ENCODE results near the gene TOP3A. TPM values are rescaled to one million over a fixed set of nuclear protein-coding genes. Genes with fewer than 3 reads are reported as not detected.
A peak's percentile ranks its signal among the peaks of the same experiment; 100 is the strongest.

Gene TOP3A
- total RNA-seq, 4 donors from 2014 or later, result 18.7 to 46.4 (median 28.4) TPM

DNA sequence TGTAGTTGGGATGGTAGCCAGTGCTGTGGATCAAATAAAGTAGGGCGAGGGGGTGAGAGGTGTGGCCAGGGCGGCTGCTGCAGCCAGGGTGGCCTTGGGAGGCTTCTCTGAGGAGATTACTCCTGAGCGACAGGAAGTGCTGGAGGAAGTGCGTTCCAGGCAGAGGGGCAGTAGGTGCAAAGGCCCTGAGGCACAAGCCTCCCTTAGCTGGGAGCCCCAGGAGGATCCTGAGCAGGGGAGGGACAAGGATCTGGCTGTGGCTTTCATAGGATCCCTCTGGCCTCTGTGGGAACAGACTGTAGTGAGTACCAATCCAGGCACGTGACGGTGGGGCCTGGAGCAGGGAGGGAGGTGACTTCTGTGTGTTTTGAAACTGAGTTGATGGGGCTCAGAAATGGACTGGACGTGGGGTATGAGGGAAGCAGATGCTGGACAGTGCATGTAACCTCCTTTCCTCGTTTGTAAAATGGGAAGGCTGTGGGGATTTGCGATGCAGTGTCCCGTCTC is 86.6 kb downstream of the TOP3A start:
- 82 to 90% methylated on average over 10 of the region's 10 CpGs for WGBS, 2 donors
- TF ChIP-seq POLR2A (IDR thresholded peaks at IDR 0.05), result no peak
- TF ChIP-seq, protein P1, sequence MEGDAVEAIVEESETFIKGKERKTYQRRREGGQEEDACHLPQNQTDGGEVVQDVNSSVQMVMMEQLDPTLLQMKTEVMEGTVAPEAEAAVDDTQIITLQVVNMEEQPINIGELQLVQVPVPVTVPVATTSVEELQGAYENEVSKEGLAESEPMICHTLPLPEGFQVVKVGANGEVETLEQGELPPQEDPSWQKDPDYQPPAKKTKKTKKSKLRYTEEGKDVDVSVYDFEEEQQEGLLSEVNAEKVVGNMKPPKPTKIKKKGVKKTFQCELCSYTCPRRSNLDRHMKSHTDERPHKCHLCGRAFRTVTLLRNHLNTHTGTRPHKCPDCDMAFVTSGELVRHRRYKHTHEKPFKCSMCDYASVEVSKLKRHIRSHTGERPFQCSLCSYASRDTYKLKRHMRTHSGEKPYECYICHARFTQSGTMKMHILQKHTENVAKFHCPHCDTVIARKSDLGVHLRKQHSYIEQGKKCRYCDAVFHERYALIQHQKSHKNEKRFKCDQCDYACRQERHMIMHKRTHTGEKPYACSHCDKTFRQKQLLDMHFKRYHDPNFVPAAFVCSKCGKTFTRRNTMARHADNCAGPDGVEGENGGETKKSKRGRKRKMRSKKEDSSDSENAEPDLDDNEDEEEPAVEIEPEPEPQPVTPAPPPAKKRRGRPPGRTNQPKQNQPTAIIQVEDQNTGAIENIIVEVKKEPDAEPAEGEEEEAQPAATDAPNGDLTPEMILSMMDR (IDR thresholded peaks at IDR 0.05), result no peak
- H3K4me3 ChIP-seq (ENCODE audit: low read depth, poor library complexity, severe bottlenecking), result no peak overlapping the region
- DNase-seq (ENCODE audit: low spot score in 2 of 2), result no peak
- intact Hi-C loops (cut with DNase I; ENCODE audit: low total_unique reads), result no loop called here

- intact Hi-C loops (cut with DNase I; ENCODE audit: low total_unique reads), result no loop called here
- 96 to 99% methylated on average over 5 of the region's 5 CpGs for WGBS, 2 donors
- no peak overlapping the region for H3K4me3 ChIP-seq (ENCODE audit: low read depth, poor library complexity, severe bottlenecking)
- TF ChIP-seq, protein P1 (IDR thresholded peaks at IDR 0.05), result no peak
- no peak for DNase-seq (ENCODE audit: low spot score in 2 of 2)
Observed at GRCh38 chr17:18227635-18228034, 87.2 kb downstream of the TOP3A start.

DNA sequence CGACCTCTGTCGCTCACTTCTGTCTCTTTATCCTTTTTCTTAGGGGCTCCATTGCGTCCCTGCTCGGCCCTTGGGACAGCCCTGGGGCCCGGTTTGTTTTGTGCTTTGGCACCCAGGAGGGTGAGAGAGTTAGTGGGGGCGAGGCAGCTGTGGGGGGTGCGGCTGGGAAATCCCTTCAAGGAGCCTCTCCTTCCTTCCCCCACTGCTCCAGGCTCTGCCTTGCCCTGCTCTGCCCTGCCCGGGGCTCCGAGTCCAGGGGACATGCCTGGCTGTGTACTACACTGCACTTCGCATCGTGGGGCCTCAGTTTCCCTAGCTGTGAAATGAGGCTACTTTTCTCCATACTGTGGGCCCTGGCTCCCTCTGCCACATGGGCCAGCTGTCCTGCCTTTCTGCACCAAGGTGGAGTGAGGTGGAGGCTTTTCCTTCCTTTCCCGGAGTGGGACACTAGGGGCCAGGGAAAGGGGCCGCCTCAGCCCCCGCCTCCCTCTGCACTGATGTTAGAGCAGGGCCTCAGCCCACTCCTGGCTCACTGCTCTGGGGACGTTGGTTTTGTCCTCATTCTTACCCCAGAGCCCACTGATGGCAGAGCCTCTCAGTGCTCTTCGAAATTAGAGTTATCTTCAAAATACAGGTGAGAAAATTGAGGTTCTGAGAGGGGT is 88.4 kb downstream of the TOP3A start:
- no peak for DNase-seq (ENCODE audit: low spot score in 2 of 2)
- TF ChIP-seq POLR2A (IDR thresholded peaks at IDR 0.05), result no peak
- TF ChIP-seq, protein P1 (IDR thresholded peaks at IDR 0.05), result no peak
- 19 to 22% methylated on average over 16 of the region's 16 CpGs for WGBS, 2 donors
- peak overlapping the region; percentile 33 for H3K4me3 ChIP-seq (ENCODE audit: low read depth, poor library complexity, severe bottlenecking)
- intact Hi-C loops (cut with DNase I; ENCODE audit: low total_unique reads), result no loop called here

DNA sequence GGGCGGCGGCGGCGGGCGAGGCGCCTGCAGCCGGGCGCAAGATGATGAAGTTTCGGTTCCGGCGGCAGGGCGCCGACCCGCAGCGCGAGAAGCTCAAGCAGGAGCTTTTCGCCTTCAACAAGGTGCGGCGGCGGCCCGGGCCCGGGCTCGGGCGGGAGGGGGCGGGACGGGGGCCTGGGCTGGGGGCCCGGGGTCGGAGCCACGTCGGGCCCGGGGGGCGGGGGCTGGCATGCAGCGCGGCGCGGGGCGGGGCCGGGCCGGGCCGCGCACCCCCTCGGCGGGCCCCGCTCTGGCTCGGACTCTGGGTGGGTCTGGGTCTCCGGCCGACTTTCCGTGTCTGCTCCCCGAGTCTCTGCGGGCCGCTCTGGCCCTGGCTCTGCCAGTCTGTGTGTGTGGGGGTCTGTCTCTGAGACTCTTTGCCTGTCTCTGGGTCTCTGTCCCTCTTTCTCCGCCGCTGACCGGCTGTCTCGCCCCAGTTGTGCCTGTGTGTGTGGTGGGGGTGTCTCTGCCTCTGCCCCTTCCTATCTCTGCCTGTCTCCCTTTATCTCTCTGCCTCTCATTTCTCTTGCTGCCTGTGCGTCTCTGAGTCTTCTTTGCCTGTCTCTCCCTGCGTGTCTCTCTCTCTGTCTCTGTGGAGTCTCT is 89.0 kb downstream of the TOP3A start:
- no peak for DNase-seq (ENCODE audit: low spot score in 2 of 2)
- WGBS, 2 donors, result 0% methylated on average over 8 to 12 of the region's 57 CpGs
- H3K4me3 ChIP-seq (ENCODE audit: low read depth, poor library complexity, severe bottlenecking), result peak overlapping the region; percentile 33
- intact Hi-C loops (cut with DNase I; ENCODE audit: low total_unique reads), result no loop called here
- no peak for TF ChIP-seq POLR2A (IDR thresholded peaks at IDR 0.05)
- TF ChIP-seq, protein P1 (IDR thresholded peaks at IDR 0.05), result no peak

GRCh38 chr17:18225121-18225641 is 89.6 kb downstream of the TOP3A start, which contains the start of gene LLGL1:
LLGL1 (plus strand) TSS chr17:18225635; CDS start chr17:18225683, 48 bp downstream.
- WGBS, 2 donors, result 0 to 3% methylated on average over 5 to 9 of the region's 60 CpGs
- intact Hi-C loops (cut with DNase I; ENCODE audit: low total_unique reads), result no loop called here
- TF ChIP-seq POLR2A (IDR thresholded peaks at IDR 0.05), result no peak
- TF ChIP-seq, protein P1 (IDR thresholded peaks at IDR 0.05), result no peak
- H3K4me3 ChIP-seq (ENCODE audit: low read depth, poor library complexity, severe bottlenecking), result peak within 1 kb of the TSS; percentile 33
- peak; percentile 93 to 99 for DNase-seq (ENCODE audit: low spot score in 2 of 2)
